WERI-Rb-1 (cell line): Measurements from ENCODE around the gene ZNF264.
"Not testable (repeated sequence)": the region's sequence is repeated elsewhere in the genome, so short reads cannot be mapped to it uniquely, and the experiment has no call there.

Experiments
- DNase-seq: peaks from one replicate; pipeline ENCODE4 v3.0.0-alpha.2; 2020
- H3K27ac ChIP-seq: fragments of 250-450 bp; sonication (Bioruptor Pico); 2 replicates; pipeline ENCODE4 v1.5.1; 2020; ENCODE audit warnings: mild to moderate bottlenecking, moderate library complexity
- H3K27me3 ChIP-seq: fragments of 250-450 bp; sonication (Bioruptor Pico); 2 replicates; pipeline ENCODE4 v1.5.1; 2021; ENCODE audit warnings: mild to moderate bottlenecking, low read depth, moderate library complexity; ENCODE audit not compliant: insufficient read depth, severe bottlenecking
- H3K36me3 ChIP-seq: fragments of 250-450 bp; sonication (Bioruptor Pico); 2 replicates; pipeline ENCODE4 v1.5.1; 2020; ENCODE audit warnings: mild to moderate bottlenecking, moderate library complexity
- H3K4me3 ChIP-seq: 2 replicates; pipeline ENCODE4 v1.5.1; 2011; ENCODE audit warnings: low read depth, mild to moderate bottlenecking, control low read depth, low read length
- H3K9me3 ChIP-seq: fragments of 250-450 bp; sonication (Bioruptor Pico); 2 replicates; pipeline ENCODE4 v1.5.1; 2021; ENCODE audit warnings: mild to moderate bottlenecking, moderate library complexity; ENCODE audit not compliant: severe bottlenecking
- TF ChIP-seq, protein P1 (sequence below): IDR thresholded peaks from 2 replicates; pipeline ENCODE4 v1.5.1; 2011; ENCODE audit warnings: low read depth, mild to moderate bottlenecking, control low read depth, inconsistent platforms, low read length

Gene ZNF264

DNA sequence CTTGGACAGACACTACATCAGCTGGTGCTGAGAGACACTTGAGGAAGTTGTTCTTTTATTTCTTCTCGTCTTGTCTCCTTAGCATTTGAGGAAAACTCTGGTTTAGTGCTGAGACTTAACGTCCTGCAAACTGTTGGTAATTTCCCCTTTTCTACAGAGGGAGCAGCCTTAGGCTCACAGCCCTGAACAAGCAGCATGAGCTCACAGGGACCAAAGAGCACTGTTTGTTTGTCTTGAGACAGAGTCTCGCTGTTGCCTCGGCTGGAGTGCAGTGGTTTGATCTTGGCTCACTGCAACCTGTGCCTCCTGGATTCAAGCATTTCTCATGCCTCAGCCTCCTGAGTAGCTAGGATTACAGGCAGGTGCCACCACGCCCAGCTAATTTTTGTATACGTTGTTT is 54.7 kb downstream of the ZNF264 start:
- Histone ChIP-seq H3K4me3 (no peak overlapping the region), H3K27ac (no peak overlapping the region), H3K27me3 (no peaks in the 10 kb centered on the region), H3K9me3 (no peaks in the 10 kb centered on the region), H3K36me3 (peaks cover 34% of the 10 kb centered on the region)
- DNase-seq, result no peak
- TF ChIP-seq, protein P1, sequence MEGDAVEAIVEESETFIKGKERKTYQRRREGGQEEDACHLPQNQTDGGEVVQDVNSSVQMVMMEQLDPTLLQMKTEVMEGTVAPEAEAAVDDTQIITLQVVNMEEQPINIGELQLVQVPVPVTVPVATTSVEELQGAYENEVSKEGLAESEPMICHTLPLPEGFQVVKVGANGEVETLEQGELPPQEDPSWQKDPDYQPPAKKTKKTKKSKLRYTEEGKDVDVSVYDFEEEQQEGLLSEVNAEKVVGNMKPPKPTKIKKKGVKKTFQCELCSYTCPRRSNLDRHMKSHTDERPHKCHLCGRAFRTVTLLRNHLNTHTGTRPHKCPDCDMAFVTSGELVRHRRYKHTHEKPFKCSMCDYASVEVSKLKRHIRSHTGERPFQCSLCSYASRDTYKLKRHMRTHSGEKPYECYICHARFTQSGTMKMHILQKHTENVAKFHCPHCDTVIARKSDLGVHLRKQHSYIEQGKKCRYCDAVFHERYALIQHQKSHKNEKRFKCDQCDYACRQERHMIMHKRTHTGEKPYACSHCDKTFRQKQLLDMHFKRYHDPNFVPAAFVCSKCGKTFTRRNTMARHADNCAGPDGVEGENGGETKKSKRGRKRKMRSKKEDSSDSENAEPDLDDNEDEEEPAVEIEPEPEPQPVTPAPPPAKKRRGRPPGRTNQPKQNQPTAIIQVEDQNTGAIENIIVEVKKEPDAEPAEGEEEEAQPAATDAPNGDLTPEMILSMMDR, result no peak

DNA sequence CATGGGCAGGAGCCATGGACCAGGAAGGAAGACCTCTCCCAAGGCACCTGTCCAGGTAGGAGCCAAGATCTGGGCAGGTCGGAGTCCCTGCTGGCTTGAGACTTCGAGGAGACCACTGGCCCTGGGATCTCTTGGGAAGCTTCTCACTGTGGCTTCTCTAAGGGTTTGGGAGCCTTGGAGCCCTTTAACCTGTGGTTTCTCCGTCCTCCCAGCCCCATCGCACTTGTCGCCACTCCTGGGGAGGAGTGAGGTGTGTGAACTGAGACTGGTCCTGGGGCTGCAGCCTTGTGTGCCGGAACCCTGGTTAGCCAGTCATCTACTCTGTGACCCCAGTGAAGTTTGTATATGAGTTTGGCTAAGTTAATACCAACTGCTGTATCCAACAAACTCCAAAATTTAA is 57.3 kb downstream of the ZNF264 start:
- no peaks in the 10 kb centered on the region for H3K9me3 ChIP-seq
- H3K27me3 ChIP-seq, result no peaks in the 10 kb centered on the region
- H3K36me3 ChIP-seq, result peaks cover 47% of the 10 kb centered on the region
- TF ChIP-seq, protein P1, result no peak
- H3K4me3 ChIP-seq, result no peak overlapping the region
- H3K27ac ChIP-seq, result no peak overlapping the region
- no peak for DNase-seq

DNA sequence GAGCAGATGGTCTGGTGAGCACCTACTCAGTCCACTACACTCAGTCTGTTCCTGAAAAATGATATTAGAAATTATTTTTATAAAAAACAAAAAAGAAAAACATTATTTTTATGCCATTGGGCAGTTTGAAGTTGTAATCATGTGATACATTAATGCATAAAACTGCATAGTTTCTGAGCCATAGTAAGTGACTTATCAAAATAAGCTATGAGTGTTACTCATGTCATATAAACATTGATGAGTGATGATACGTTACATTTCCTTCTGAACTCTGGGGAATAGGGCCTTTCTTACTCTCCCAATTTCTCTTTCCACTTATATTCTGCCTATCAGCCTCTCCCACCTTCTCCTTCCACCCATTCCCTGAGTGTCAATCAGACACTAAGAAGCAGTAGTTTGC is 58.0 kb downstream of the ZNF264 start:
- no peak for DNase-seq
- TF ChIP-seq, protein P1, result no peak
- Histone ChIP-seq H3K36me3 (peaks cover 50% of the 10 kb centered on the region), H3K27ac (no peak overlapping the region), H3K9me3 (no peaks in the 10 kb centered on the region), H3K27me3 (no peaks in the 10 kb centered on the region), H3K4me3 (no peak overlapping the region)

DNA sequence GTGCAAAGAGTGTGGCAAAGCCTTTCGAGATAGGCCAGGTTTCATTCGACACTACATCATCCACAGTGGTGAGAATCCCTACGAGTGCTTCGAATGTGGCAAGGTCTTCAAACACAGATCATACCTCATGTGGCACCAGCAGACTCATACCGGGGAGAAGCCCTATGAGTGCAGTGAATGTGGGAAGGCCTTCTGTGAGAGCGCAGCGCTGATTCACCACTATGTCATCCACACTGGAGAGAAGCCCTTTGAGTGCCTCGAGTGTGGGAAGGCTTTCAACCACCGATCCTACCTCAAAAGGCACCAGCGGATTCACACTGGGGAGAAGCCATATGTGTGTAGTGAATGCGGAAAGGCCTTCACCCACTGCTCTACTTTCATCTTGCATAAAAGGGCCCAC is 62.5 kb downstream of the ZNF264 start:
- H3K27ac ChIP-seq, H3K4me3 ChIP-seq, H3K9me3 ChIP-seq, DNase-seq, H3K27me3 ChIP-seq: not testable (repeated sequence)
- H3K36me3 ChIP-seq, result peaks cover 39% of the 10 kb centered on the region

DNA sequence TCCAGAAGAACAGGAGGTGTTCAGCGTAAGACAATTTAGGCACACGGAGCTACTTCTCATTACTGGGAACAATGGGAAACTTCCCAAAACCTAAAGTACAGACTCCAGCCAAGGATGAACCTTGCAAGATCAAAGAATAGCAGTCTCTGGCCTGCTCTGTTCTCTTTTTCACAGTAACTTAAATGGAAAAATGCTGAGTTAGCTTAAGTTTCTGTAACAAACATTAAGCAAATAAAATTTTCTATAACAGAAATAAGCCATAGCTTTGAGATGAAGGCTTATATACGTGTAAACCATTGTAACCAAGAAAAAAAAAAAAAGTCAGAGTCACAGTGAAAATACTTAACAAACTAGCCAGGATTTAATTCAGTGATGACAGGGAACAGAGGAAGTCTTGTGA is 70.7 kb downstream of the ZNF264 start:
- no peaks in the 10 kb centered on the region for H3K9me3 ChIP-seq
- H3K27ac ChIP-seq, result no peak overlapping the region
- DNase-seq, result no peak
- H3K36me3 ChIP-seq, result peaks cover 6% of the 10 kb centered on the region
- TF ChIP-seq, protein P1, result no peak
- H3K4me3 ChIP-seq, result no peak overlapping the region
- H3K27me3 ChIP-seq, result no peaks in the 10 kb centered on the region

DNA sequence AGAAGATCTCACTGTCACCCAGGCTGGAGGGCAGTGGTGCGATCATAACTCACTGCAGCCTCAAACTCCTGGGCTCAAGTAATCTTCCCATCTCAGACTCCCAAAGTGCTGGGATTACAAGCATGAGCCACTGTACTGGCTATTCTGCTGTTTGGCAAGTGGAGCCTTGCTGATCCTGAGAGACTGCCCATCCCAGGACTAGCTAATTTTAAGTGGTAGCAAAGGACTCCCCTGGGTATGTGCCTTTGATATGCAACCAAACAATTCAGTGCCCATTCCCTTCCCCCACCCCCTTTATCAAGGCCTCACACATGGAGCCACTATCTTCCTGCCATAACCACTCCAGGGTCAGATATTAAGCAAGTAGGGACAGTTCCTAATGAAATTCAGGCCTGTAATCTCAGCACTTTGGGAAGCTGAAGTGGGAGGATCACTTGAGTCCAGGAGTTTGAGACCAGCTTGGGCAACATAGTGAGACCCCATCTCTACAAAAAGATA is 72.0 kb downstream of the ZNF264 start:
- no peaks in the 10 kb centered on the region for H3K27me3 ChIP-seq
- TF ChIP-seq, protein P1, result no peak

More for the DNA sequence above, 72.0 kb downstream of the ZNF264 start:
- no peak overlapping the region for H3K4me3 ChIP-seq
- DNase-seq, result no peak
- no peak overlapping the region for H3K27ac ChIP-seq
- no peaks in the 10 kb centered on the region for H3K9me3 ChIP-seq
- peaks cover 6% of the 10 kb centered on the region for H3K36me3 ChIP-seq
